CD4-positive, alpha-beta T cell treated with Interleukin-17A for 4 hours (primary cell): ENCODE results near the gene DCD.
"Not testable (repeated sequence)": the region's sequence is repeated elsewhere in the genome, so short reads cannot be mapped to it uniquely, and the experiment has no call there.

ENCODE experiments used
- DNase-seq: peaks from one replicate; pipeline ENCODE4 v3.0.0-alpha.2; 2020; ENCODE audit warnings: mixed read lengths

Gene DCD

DNA sequence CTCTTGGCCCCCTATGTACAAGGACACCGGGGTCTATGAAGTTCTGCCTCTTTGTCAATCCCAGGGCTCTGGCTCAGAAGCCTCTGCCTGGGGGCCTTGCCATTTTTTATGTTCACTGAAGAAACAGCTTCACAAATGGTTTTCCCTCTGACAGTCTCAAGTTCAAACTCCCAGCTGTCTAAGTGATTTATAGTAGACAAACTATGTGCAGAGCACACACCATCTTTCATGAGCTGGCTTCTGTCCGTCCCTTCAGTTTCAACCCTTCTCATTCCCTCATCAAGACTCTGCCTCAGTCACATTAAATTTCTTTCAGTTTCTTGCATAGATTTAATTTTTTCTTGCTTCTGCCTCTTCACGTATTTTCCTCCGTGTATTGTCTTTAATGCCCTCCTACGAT lies 2.7 kb upstream of the DCD start:
- DNase-seq = no peak

DNA sequence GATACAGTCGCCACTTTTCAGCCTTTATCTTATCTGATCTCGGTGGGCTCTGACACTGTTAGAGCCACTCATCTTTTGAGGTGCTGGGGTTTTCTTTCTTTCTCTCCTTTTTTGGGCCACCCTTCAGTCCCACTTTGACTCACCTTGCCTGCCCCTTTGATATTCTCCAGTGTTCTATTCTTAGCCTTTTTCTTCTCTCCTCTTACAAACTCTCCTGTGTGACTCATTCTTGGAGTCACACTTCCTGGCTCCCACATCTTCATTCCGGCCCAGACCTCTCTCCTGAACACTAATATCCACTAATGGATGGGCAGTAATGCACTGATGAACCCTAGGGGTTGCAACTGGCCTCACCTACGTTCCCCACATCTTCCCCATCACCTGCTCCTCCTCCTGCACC lies 2.2 kb upstream of the DCD start:
- DNase-seq = no peak

DNA sequence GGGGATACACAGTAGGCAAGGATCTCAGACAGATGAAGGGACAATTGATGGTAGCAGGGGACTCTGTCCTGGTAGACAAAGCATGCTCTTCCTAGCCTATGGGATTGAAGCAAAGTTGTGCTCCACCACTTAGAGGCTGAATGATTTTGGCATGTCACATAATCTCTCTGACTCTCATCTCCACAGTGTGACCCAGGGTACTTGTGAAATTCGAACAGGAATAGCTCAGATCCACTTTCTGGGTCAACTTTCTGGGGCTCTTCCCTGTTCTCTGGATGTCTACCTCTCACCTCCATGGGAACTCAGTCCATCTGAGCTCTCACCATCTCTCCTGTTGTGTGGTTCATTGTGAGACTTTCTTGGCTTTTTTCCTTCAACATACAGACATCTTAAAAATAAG lies 1.7 kb upstream of the DCD start:
- no peak for DNase-seq

DNA sequence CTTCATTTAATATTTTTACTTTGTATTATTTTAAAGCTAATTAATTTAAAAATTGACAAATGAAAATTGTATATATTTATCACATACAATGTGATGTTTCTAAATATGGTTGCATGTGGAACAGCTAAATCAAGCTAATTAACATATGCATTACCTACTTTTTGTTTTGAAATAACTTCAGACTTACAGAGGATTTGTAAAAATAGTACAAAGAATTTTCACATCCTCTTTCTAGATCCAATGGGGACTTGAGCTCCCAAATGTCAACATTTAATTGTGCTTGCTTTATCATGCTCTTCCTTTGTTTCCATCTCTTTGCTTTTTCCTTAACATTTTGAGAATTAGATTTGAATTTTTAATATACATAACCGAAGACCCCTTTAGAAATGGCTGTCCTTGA lies 6.6 kb downstream of the DCD start:
- DNase-seq = no peak

DNA sequence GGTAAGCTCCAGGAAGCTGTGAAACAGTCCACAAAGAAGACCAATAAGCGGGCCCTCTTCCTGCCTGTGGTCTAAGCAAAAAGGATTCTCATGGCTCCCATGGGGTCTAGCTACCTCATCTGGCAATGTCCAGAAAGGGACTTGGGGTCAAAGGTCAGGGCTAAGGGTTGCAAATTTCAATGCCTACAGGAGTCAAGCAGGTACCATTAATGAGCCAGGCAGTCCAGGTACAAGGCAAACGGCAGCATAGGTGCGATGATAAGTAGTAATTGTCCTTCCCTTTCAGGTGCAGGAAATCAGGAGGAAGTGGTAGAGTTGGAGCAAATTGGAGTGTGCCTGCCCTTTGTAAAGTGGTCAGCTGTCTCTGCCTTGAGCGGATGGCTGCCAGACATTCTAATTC lies 7.1 kb downstream of the DCD start:
- no peak for DNase-seq

DNA sequence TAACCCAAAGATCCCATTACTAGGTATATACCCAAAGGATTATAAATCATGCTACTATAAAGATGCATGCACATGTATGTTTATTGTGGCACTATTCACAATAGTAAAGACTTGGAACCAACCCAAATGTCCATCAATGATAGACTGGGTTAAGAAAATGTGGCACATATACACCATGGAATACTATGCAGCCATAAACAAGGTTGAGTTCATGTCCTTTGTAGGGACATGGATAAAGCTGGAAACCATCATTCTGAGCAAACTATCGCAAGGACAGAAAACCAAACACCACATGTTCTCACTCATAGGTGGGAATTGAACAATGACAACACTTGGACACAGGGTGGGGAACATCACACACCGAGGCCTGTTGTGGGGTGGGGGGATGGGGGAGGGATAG lies 9.1 kb downstream of the DCD start:
- DNase-seq = not testable (repeated sequence)

DNA sequence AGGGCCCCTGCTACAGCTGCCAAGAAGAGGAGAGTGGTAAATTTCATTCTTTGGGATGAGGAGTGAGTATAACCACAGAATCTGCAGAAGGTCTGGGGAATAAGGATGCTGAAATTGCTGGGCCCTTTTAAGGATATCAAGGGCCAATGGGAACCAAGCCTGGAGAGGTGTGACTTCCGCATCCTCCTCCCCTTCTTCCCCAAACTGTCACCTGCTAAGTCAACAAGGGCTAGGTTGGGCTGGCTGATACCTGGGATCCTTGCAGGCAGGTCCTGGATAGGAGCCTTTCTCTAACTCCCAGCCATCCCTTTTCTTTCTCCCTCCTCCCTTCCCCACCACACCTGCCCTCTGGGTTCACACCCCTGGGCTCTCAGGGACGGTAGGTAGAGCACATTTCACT lies 13.4 kb downstream of the DCD start, which contains the start of gene LACRT:
Gene LACRT (minus strand): TSS at position 101 of the 400 bp plus-strand sequence. CDS start 54 bp downstream, at position 47.
- no peak for DNase-seq

DNA sequence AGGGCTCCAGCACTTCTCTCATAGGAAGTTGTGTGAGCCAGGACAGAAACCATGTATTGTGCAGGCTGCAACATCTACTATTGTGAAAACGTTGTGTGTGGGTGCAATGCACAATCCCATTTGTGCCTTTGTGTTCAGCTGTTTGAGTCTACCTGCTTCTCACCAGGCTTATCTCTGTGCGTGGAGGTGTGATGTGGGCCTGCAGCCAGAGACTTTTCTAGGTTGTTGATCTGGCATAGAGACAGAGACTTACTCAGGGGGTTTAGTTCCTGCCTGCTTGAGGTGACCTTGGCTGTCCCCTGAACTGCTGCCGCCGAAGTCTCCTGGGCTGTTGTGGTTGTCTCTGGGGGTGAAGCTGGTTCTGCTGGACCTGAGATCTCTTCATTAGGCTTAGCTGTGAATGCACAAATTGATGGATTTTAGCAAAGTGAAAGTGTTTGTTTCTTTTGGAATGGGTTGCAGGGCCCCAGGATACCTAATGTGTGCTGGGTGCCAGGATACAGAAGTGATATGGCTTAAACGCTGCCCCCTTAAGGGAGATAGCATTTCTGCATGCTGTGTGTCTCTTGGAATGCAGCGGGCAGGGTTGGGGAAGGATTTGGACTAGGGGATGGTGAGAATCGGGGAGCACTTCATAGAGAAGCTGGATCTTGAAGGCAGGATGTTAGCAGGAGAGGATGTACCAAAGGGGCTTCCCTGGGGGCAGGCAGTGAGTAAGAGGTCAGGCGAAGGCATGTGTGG lies 16.0 kb downstream of the DCD start:
- no peak for DNase-seq

DNA sequence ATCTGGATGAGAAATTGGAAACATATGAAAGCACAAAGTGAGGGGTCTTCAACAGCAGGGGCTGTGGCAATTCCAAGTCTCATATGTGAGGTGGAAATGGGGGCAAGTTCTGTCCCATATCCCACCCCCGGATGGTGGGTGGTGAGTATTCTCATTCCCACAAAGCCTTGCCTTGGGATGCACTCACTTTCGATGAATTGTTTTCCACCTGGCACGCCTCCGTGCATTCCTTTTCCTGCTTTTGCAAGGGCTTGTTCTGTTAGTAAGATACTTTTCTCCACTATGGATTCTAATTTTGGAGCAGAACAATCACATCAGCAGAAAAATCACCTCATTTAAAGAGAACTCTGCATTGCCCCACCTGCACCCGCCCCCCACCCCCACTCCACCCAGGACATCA lies 16.6 kb downstream of the DCD start:
- DNase-seq = no peak

DNA sequence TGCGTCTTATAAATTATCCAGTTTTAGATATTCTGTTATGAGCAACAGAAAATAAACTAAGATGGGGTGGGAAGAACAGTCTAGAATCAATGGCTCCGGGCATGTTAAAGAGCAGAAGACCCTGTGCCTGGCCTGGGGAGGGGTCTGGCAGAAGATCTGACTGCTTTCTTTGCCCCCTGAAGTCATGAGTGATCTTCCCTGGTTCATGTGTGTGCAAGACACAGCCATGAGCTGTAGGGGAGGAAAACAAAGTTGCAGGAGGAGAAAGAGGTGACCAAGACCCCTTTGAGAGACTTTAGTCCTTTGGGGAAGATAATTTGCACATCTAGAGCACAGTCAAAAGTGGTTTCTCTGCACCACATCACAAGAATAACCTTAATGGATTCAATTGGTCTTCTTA lies 18.2 kb downstream of the DCD start:
- DNase-seq = no peak

DNA sequence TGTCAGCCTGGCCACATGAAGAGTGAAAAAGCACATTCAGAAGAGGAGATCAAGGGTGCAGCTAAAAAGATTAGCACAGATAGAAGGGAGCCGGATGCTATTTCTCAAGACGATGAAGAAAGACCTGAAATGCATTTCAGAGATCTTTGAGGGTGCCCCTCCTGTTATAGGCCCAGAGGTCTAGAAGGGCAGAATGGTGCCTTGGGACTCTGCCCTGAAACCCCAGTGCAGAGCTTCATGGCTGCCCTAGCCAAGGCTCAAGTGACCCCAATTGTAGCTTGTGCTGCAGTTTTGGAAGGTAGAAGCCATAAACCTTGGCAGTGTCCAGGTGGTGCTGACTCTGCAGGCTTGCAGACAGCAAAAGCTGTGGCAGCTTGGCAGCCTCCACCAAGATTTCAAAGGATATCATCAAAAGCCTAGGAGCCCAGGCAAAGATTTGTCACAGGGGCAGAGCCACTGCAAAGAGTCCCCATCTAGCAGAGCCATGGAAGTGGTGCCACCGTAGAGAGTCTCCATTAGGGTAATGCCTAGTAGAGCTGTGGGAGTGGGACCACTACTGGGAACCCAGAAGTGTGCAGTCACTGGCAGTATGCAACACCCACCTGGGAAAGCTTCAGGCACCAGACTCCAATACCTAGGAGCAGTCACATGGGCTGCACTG lies 19.8 kb downstream of the DCD start:
- no peak for DNase-seq

DNA sequence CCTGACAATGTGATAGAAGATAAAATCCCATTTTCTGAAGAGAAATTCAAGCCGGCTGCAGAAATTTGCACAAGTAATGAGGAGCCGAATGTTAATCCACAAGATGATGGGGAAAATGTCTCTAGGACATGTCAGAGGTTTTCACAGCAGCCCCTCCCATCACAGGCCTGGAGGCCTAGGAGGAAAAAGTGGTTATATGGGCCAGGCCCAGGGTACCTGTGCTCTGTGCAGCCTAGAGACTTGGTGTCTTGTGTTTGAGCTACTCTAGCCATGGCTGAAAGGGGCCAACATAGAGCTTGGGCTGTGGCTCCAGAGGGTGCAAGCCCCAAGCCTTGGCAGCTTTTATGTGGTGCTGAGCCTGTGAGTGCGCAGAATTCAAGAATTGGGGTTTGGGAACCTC lies 20.9 kb downstream of the DCD start:
- DNase-seq = no peak

DNA sequence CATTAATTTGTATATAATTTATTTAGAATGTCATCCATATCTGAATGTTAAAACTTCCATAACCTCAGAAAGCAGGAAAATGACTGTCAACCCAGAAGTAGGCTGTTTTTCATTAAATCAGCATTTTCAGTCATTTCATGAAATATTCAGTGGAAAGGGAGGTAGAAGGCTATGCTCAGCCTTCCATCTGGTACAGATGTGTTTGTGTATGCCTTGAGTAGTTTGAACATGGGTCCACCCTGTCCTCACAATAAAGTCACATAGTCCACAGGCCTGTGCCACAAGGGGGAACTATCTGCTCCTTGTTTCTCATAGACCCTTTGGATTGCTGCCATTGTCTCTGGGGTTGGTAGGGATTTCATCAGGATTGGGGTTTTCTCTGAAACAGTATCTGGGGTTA lies 22.6 kb downstream of the DCD start:
- DNase-seq = no peak

DNA sequence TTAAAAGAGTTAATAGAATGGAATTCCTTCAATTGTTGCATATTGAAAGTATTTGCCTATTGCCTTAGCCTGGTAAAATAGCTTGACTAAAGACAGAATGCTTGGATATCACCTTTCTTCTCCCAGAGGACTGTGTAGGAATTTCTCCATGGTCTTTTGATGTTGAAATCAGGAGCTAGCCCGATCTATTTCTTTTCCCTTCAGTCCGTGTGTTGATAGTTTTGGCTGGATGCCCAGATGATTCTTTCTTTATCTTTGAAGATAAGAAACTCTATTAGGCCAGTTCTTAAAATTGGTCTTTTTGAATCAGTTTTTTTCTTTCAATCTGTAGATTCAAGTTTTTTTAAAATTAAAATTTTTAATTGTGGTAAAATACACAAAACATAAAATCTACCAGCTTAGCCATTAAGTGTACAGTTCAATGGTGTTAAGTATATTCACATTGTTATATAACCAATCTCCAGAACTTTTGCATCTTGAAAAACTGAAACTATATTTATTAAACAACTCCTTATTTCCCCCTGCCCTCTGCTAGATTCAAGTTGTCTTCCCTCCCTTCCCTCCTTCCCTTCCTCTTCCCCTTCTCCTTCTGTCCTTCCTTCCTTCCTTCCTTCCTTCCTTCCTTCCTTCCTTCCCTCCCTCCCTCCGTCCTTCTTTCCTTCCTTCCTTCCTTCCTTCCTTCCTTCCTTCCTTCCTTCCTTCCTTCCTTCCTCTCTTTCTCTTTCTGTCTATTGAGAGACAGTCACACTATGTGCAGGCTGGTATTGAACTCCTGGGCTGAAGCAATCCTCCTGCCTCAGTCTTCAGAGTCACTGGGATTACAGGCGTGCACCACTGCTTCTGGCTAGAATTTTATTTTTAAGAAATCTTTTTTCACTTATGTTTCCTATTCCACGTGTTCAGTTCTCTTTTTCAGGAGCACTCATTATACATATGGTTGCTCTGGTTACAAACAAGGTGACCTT lies 23.6 kb downstream of the DCD start:
- DNase-seq = no peak

DNA sequence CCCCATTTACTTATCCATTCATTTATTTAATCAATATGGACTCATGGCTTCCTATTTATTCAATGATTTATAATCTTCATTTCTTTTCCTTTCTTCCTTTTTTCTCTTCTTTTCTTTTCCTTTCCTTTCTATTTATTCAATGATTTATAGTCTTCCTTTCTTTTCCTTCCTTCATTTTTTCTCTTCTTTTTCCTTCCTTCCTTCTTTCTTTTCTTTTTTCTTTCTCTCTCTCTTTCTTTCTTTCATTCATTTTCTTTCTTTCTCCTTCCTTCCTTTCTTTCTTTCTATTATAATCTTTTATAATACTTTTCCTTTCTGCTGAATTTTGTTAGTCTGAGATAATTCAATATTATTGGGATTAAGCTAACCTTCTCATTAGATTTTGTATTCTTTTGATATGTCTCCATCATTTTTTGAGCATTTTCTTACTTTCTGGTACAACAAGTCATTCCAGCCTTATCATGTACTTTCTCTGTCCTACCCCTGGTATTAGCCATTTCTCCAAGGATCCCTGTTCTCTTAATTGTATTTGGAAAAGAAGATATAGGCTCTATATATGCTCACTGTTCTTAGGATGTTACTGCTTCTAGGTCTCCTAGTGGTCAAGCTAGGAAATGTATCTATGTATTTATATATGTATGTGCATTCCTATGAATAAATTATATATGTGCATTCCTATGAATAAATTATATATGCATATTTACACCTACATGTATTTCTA lies 25.5 kb downstream of the DCD start:
- DNase-seq = no peak

DNA sequence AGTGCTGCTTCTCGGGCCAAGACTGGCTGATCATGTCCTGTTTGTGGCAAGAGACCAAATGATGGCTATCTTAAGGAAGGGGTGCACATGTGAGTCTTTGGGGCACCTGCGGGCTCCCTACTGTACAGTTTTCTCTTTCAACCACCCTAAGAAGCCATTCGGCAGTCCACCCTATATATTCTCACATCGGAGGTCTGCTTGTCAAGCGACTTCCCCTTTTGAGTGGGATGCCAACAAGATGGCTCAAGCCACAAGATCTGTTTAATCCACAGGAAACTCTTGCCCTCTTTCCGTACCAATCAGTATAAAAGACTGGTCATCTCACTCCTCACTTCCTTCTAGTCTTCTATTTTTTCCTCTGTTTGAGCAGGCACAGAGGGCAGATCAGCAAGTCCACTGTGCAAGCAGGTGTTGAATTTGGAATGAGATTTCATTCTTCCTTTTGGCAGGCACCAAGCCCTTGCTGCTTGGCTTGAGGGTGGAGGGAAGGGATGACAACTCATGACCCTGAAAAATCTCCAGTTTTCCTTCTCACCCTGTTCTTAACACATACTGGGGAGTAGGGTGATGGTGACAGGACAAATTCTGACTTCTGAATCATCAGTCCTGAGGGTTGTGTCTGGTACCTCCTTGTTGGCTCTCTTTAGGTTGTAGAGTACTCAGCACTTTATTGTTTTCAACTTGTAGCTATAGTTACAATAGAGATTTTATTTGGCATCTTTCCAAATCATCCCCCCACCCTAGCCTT lies 31.1 kb downstream of the DCD start:
- DNase-seq = no peak

DNA sequence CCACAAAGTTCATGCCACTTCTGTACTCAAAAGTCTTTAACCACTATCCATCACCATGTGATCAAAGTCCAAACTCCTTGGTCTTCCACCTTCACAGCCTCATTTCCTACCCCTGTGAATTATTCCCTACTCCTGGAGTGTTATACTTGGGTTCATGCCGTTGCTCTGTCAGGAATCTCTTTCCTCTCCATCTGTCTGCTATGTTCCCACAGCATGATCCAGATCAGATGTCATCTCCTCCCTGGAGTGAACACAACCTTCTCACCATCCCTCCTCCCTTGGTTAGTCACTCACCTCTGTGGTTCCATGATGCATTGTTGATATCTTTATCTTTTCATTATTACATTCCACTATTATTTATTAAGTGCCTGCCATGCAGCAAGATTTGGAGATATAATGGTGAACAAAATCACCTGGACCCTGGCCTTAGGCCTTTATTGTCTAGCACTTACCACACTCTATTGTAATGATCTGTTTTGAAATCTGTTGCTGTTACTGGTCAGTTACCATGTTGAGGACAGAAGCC lies 35.9 kb downstream of the DCD start:
- DNase-seq = no peak

DNA sequence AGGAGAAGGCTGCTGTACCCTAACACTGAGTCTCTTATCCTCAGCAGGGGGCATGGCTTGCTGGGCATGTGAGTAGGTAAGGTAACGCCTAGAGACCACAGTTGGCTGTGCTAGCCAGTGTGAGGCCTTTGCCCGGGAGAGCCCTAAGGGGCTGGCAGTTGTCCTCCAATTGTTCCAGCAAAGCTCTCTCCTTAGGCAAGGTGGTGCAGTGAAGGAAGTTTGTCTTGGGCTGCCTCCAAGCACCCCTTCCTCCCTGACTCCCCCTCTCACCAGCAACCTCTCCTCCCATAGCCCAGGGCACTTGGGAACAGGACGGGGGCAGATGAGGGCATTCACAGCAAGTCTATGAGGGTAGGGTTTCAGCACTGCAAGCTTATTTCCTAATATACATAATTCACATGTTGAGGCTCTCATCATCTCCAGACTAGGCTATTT lies 36.4 kb downstream of the DCD start:
- no peak for DNase-seq

DNA sequence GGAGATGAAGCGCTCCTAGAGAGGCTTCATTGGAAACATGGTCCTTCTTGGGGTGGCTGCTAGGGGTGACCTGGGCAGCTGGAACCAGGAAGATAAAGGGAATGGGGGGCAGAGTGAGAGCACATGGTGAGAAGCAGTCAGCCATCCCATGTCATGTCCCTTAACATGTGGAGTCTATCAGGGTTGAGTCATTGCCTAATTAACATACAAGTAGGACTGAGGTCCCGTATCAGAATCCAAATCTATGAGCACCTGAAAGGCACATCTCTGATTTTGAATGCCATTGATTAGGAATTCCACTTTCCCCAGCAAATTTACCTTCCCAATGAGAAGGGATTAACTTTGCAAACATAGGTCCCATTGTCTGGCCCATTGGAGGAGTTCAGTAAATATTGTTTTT lies 39.4 kb downstream of the DCD start:
- DNase-seq = no peak

DNA sequence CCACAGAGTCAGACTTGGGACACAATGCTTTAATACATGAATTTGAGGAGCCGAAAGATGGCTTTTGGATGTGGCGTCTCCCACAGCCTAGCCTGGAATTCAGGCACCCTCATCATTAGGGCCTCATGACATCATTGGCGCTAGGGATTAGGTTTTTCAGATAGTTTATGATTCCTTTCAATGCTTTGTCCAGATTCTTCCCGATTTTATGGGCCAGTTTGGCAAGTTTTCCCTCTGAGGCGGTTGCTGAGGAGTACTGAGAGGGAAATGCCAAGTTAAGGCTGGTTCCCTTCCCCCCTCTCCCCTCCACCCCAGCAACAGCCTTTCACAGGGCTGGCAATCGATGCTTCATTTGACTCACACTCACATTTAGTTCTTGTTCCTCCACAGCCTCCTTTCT lies 40.0 kb downstream of the DCD start:
- DNase-seq = no peak

DNA sequence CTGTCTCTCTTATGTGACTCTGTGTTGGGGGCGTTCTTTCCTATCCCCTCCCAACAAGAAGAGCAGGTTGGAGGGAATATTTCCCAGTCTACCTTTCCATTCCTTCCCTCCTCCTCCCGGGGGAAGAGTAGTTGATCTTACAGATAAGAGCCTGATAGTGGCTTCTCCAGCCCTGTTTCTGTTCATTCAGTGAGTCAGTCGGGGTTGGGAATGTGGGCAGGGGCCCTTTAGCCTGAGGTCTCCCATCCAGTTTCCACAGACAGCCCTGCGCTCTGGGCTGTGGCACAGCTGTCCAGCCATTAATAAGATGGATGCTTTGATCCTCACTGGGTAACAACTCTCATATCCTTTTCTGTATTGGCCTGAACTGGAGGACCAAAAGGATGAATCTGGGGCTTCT lies 41.6 kb downstream of the DCD start:
- no peak for DNase-seq
